Activated CD8-positive, alpha-beta T cell treated with anti-CD3 and anti-CD28 coated beads, Interleukin-2, amount 10 ng/mL, durations not matched to agents 7 days and 5 days (primary cell): ENCODE results near the gene OR5K3. TPM values are rescaled to one million over a fixed set of nuclear protein-coding genes. Genes with fewer than 3 reads are reported as not detected.

Source experiments
- ATAC-seq: fragments of 150-1000 bp; cut with Tn5 transposase; one replicate; pipeline ENCODE4 v1.10.0; 2021; ENCODE audit warnings: moderate library complexity
- CTCF ChIA-PET: fragments of 350-600 bp; sonication (Branson Sonifier 250); formaldehyde crosslinking; loops from one replicate; lab custom pipeline; 2021; ENCODE audit warnings: antibody characterized with exemption; lab: Charles Lee
- POLR2A ChIA-PET: fragments of 350-600 bp; sonication (Branson Sonifier 250); formaldehyde crosslinking; loops from one replicate; lab custom pipeline; 2021; ENCODE audit warnings: antibody characterized with exemption; lab: Charles Lee
- DNase-seq: peaks from one replicate; pipeline ENCODE4 v3.0.0-alpha.2; 2020
- H3K27ac Mint-ChIP-seq: one replicate; pipeline ENCODE4 v1.8.0; 2021; ENCODE audit warnings: mild to moderate bottlenecking, mixed read lengths
- H3K27me3 Mint-ChIP-seq: one replicate; pipeline ENCODE4 v1.8.0; 2021; ENCODE audit warnings: low read depth, mixed read lengths
- H3K36me3 Mint-ChIP-seq: one replicate; pipeline ENCODE4 v1.8.0; 2021; ENCODE audit warnings: low read depth, mixed read lengths
- H3K4me1 Mint-ChIP-seq: one replicate; pipeline ENCODE4 v1.8.0; 2021; ENCODE audit warnings: low read depth, mixed read lengths
- H3K4me3 Mint-ChIP-seq: one replicate; pipeline ENCODE4 v1.8.0; 2021; ENCODE audit warnings: mild to moderate bottlenecking, mixed read lengths
- H3K9me3 Mint-ChIP-seq: one replicate; pipeline ENCODE4 v1.8.0; 2022; ENCODE audit warnings: mixed read lengths; ENCODE audit not compliant: insufficient read depth
- total RNA-seq, 2 experiments: library from RNA; stranded (reverse); gene quantifications; one replicate each; pipeline ENCODE4 v1.2.3, GENCODE V29; 2021

The OR5K3 gene
- total RNA-seq, 2 experiments from 2014 or later = not detected

- CTCF ChIA-PET = no interaction called here
- Mint-ChIP-seq H3K4me3 (no peak overlapping the region), H3K36me3 (no peaks in the 10 kb centered on the region), H3K9me3 (peaks cover 9% of the 10 kb centered on the region), H3K4me1 (no peaks in the 10 kb centered on the region), H3K27ac (no peak overlapping the region), H3K27me3 (peaks cover 30% of the 10 kb centered on the region)
- ATAC-seq = no peak
- POLR2A ChIA-PET = no interaction called here
- DNase-seq = no peak
These were observed 49.8 kb downstream of the OR5K3 start for GRCh38 chr3:98440283-98440682.

Other genes starting within 250 kb of the OR5K3 start
- not detected for gene OR5H14, start 243.2 kb upstream of the OR5K3 start, total RNA-seq
- not detected for gene OR5H15, start 224.0 kb upstream of the OR5K3 start, total RNA-seq
- not detected for gene OR5H6, start 126.4 kb upstream of the OR5K3 start, total RNA-seq
- not detected for gene OR5H2, start 108.2 kb upstream of the OR5K3 start, total RNA-seq
- not detected for gene OR5K4, start 36.8 kb upstream of the OR5K3 start, total RNA-seq
- gene OR5K1, start 72.5 kb downstream of the OR5K3 start, total RNA-seq = not detected
- gene OR5K2, start 107.0 kb downstream of the OR5K3 start, total RNA-seq = not detected
- 100 to 1,000 TPM; 410 to 414 TPM for gene CLDND1, start 132.2 kb downstream of the OR5K3 start, total RNA-seq
- 10 to 100 TPM; 18.9 to 19.7 TPM for gene GPR15, start 141.3 kb downstream of the OR5K3 start, total RNA-seq
- gene CPOX, start 202.9 kb downstream of the OR5K3 start, total RNA-seq = 10 to 100 TPM; 63.8 to 65.3 TPM